T-cell (primary cell): ENCODE measurements around the gene CEP68. TPM values are rescaled to one million over a fixed set of nuclear protein-coding genes. Genes with fewer than 3 reads are reported as not detected.

ENCODE experiments used
- ATAC-seq, 4 experiments: fragments of 200-7000 bp in 3 of 4; fragments of 150-1000 bp in 1 of 4; cut with Tn5 transposase; replicated peaks in 1 of 4; 1 replicate in 3 of 4; 2 replicates in 1 of 4; pipeline ENCODE4 v1.10.0; 2021; ENCODE audit warnings: moderate library complexity in 3 of 4, mild to moderate bottlenecking in 2 of 4, moderate number of reproducible peaks in 1 of 4
- CTCF ChIA-PET, 2 donors: fragments of 300-600 bp; sonication (Branson Sonifier 250); formaldehyde crosslinking; loops; one replicate each; lab custom pipeline; 2022; ENCODE audit warnings: antibody characterized with exemption in 2 of 2; lab: Charles Lee
- POLR2A ChIA-PET, 2 donors: fragments of 300-600 bp; sonication (Branson Sonifier 250); formaldehyde crosslinking; loops; one replicate each; lab custom pipeline; 2022; ENCODE audit warnings: antibody characterized with exemption in 2 of 2; lab: Charles Lee
- DNase-seq, 35 experiments: peaks; one replicate each; pipeline versions ENCODE4 v3.0.0 to v3.0.0-alpha.2; 2013 to 2023
- H3K27ac ChIP-seq: one replicate; pipeline ENCODE4 v1.5.1; 2013; ENCODE audit warnings: low read length
- H3K27me3 ChIP-seq, 2 experiments: replicated peaks in 1 of 2; 1 replicate in 1 of 2; 2 replicates in 1 of 2; pipeline versions ENCODE4 v1.6.1 to v1.7.0; 2013; ENCODE audit warnings: low read length in 1 of 2, mixed read lengths in 1 of 2; ENCODE audit not compliant: control insufficient read depth in 2 of 2, insufficient read depth in 2 of 2; ENCODE audit errors: extremely low read depth in 1 of 2
- H3K36me3 ChIP-seq, 2 donors: 1 replicate in 1 of 2; 2 replicates in 1 of 2; pipeline versions ENCODE4 v1.6.1 to v1.7.0; 2013; ENCODE audit warnings: low read length in 1 of 2; ENCODE audit not compliant: control insufficient read depth in 2 of 2, insufficient read depth in 1 of 2; ENCODE audit errors: extremely low read depth in 1 of 2
- H3K4me1 ChIP-seq, 2 experiments: 1 replicate in 1 of 2; 2 replicates in 1 of 2; pipeline versions ENCODE4 v1.6.1 to v1.7.0; 2013; ENCODE audit warnings: low read length in 2 of 2, mixed read lengths in 1 of 2; ENCODE audit not compliant: insufficient read depth in 2 of 2, control insufficient read depth in 1 of 2; ENCODE audit errors: extremely low read depth in 1 of 2
- H3K4me3 ChIP-seq, 2 donors: 1 replicate in 1 of 2; 2 replicates in 1 of 2; pipeline versions ENCODE4 v1.5.1 to v1.7.0; 2013; ENCODE audit warnings: mild to moderate bottlenecking in 2 of 2, low read length in 1 of 2, moderate library complexity in 1 of 2; ENCODE audit not compliant: control insufficient read depth in 1 of 2; ENCODE audit errors: extremely low read depth in 1 of 2
- H3K9me3 ChIP-seq: 2 replicates; pipeline ENCODE4 v1.7.0; 2013
- H3K27ac Mint-ChIP-seq, 2 donors: one replicate each; pipeline ENCODE4 v1.8.0; 2020 to 2021; ENCODE audit warnings: mild to moderate bottlenecking in 2 of 2, mixed read lengths in 2 of 2
- H3K27me3 Mint-ChIP-seq, 2 donors: one replicate each; pipeline ENCODE4 v1.8.0; 2021 to 2022; ENCODE audit warnings: mixed read lengths in 2 of 2
- H3K36me3 Mint-ChIP-seq: one replicate; pipeline ENCODE4 v1.8.0; 2021; ENCODE audit warnings: mixed read lengths
- H3K4me1 Mint-ChIP-seq, 3 donors: one replicate each; pipeline ENCODE4 v1.8.0; 2020 to 2022; ENCODE audit warnings: mixed read lengths in 3 of 3, mild to moderate bottlenecking in 1 of 3
- H3K4me3 Mint-ChIP-seq, 3 donors: one replicate each; pipeline ENCODE4 v1.8.0; 2020 to 2022; ENCODE audit warnings: mild to moderate bottlenecking in 3 of 3, mixed read lengths in 3 of 3, moderate library complexity in 3 of 3
- H3K9me3 Mint-ChIP-seq, 3 donors: one replicate each; pipeline ENCODE4 v1.8.0; 2020 to 2022; ENCODE audit warnings: mixed read lengths in 3 of 3
- WGBS: methylation state at CpG from one replicate; pipeline ENCODE4 v1.1.5; 2013; ENCODE audit warnings: missing lambda C conversion rate; ENCODE audit not compliant: insufficient coverage; 5-methylcytosine and 5-hydroxymethylcytosine counted together
- total RNA-seq, 35 experiments: library from RNA in 6 of 35; stranded (reverse) in 6 of 35; fragments of 120-200 nt in 1 of 35; gene quantifications; one replicate each; pipeline versions ENCODE4 v1.2.1 to v1.2.4 and lab custom pipeline; 2013 to 2026

The CEP68 gene
- total RNA-seq, 5 donors from 2014 or later (not counting 1 experiment from before 2014, with no cell fraction given), result 24.1 to 41.4 (median 37.4) TPM

GRCh38 chr2:65108780-65109179 lies 52.6 kb downstream of the CEP68 start:
- Histone ChIP-seq H3K27me3 (no peaks in the 10 kb centered on the region), H3K4me3 (no peak overlapping the region), H3K9me3 (no peaks in the 10 kb centered on the region), H3K4me1 (peaks cover 0 to 17% of the 10 kb centered on the region in 2 experiments), H3K36me3 (peaks cover 0 to 21% of the 10 kb centered on the region in 2 donors), H3K27ac (no peak overlapping the region)
- Mint-ChIP-seq H3K27ac (no peak overlapping the region), H3K4me3 (no peak overlapping the region), H3K36me3 (peaks cover 7% of the 10 kb centered on the region), H3K9me3 (no peaks in the 10 kb centered on the region), H3K27me3 (no peaks in the 10 kb centered on the region), H3K4me1 (peaks cover 54 to 70% (median 60%) of the 10 kb centered on the region in 3 donors)
- POLR2A ChIA-PET, result no interaction called here
- ATAC-seq (no peak), DNase-seq (no peak)
- 100% methylated on average over 1 of the region's 6 CpGs for WGBS
- CTCF ChIA-PET, result no interaction called here

GRCh38 chr2:65112633-65113032 lies 56.4 kb downstream of the CEP68 start:
- H3K36me3 ChIP-seq, result peaks cover 0 to 7% of the 10 kb centered on the region in 2 donors
- H3K27ac ChIP-seq, result no peak overlapping the region
- no peak overlapping the region for H3K4me3 ChIP-seq
- H3K4me1 ChIP-seq, result peaks cover 0 to 26% of the 10 kb centered on the region in 2 experiments
- peaks cover 68 to 69% (median 68%) of the 10 kb centered on the region in 3 donors for H3K4me1 Mint-ChIP-seq
- CTCF ChIA-PET, result interaction anchor here in 1 of 2 donors (0.6 to 1.1 kb wide), 2 partner anchors 47 to 338 kb away, joined by 3 read pairs; no protein-coding TSS in a partner anchor
- ATAC-seq (no peak), DNase-seq (no peak)
- POLR2A ChIA-PET, result interaction anchor here (0.5 to 1.1 kb wide), 3 partner anchors 10 to 97 kb away, joined by 3 to 4 read pairs (median 3); partner anchors contain the start of gene RAB1A (in 1 of the 2)
- H3K27me3 Mint-ChIP-seq, result no peaks in the 10 kb centered on the region
- H3K9me3 ChIP-seq, result no peaks in the 10 kb centered on the region
- H3K27ac Mint-ChIP-seq, result no peak overlapping the region
- H3K36me3 Mint-ChIP-seq, result peaks cover 16% of the 10 kb centered on the region
- peaks cover 0 to 4% (median 0%) of the 10 kb centered on the region in 3 donors for H3K9me3 Mint-ChIP-seq
- no peaks in the 10 kb centered on the region for H3K27me3 ChIP-seq
- WGBS, result 45% methylated on average over 2 of the region's 3 CpGs
- no peak overlapping the region for H3K4me3 Mint-ChIP-seq

- CTCF ChIA-PET, result interaction anchor here (0.6 to 1.1 kb wide), 2 partner anchors 47 to 48 kb away, joined by 3 to 4 read pairs; no protein-coding TSS in a partner anchor
- POLR2A ChIA-PET, result interaction anchor here in 1 of 2 donors (0.6 kb wide), 2 partner anchors 12 to 20 kb away, joined by 3 to 7 read pairs; no protein-coding TSS in a partner anchor
- H3K4me3 ChIP-seq, result no peak overlapping the region
- H3K9me3 ChIP-seq, result no peaks in the 10 kb centered on the region
- H3K27me3 ChIP-seq, result no peaks in the 10 kb centered on the region
- H3K36me3 Mint-ChIP-seq, result peaks cover 18% of the 10 kb centered on the region
- no peak for ATAC-seq
- no peaks in the 10 kb centered on the region for H3K27me3 Mint-ChIP-seq
- H3K27ac ChIP-seq, result no peak overlapping the region
- H3K4me1 Mint-ChIP-seq, result peaks cover 71 to 74% (median 72%) of the 10 kb centered on the region in 3 donors
- DNase-seq, result no peak
- no peak overlapping the region for H3K4me3 Mint-ChIP-seq
- peaks cover 0 to 4% (median 0%) of the 10 kb centered on the region in 3 donors for H3K9me3 Mint-ChIP-seq
- WGBS, result 100% methylated on average over 3 of the region's 4 CpGs
- no peak overlapping the region for H3K27ac Mint-ChIP-seq
- peaks cover 0 to 24% of the 10 kb centered on the region in 2 experiments for H3K4me1 ChIP-seq
- H3K36me3 ChIP-seq, result peaks cover 0 to 6% of the 10 kb centered on the region in 2 donors
Measured at GRCh38 chr2:65113229-65113628, 57.0 kb downstream of the CEP68 start.

- no peak overlapping the region for H3K27ac Mint-ChIP-seq
- peaks cover 0 to 4% (median 0%) of the 10 kb centered on the region in 3 donors for H3K9me3 Mint-ChIP-seq
- H3K27me3 Mint-ChIP-seq, result no peaks in the 10 kb centered on the region
- Histone ChIP-seq H3K27me3 (no peaks in the 10 kb centered on the region), H3K36me3 (peaks cover 0 to 7% of the 10 kb centered on the region in 2 donors), H3K4me1 (peaks cover 0 to 29% of the 10 kb centered on the region in 2 experiments), H3K4me3 (no peak overlapping the region), H3K9me3 (no peaks in the 10 kb centered on the region), H3K27ac (no peak overlapping the region)
- WGBS, result no CpG with 5 or more reads among the region's 2 CpGs
- H3K4me3 Mint-ChIP-seq, result peak overlapping the region in 1 of 3 donors; percentile 32
- no peak for DNase-seq
- ChIA-PET CTCF (interaction anchor here in 1 of 2 donors (0.7 to 1.1 kb wide), 2 partner anchors 49 kb away, joined by 3 read pairs; no protein-coding TSS in a partner anchor), POLR2A (interaction anchor here in 1 of 2 donors (0.6 kb wide), 2 partner anchors 12 to 20 kb away, joined by 3 to 7 read pairs; no protein-coding TSS in a partner anchor)
- H3K36me3 Mint-ChIP-seq, result peaks cover 18% of the 10 kb centered on the region
- H3K4me1 Mint-ChIP-seq, result peaks cover 72 to 77% (median 73%) of the 10 kb centered on the region in 3 donors
- peak in 1 of 4 experiments; percentile 31 for ATAC-seq
Measured at GRCh38 chr2:65113816-65114215, 57.6 kb downstream of the CEP68 start.

GRCh38 chr2:65114921-65115320 lies 58.7 kb downstream of the CEP68 start:
- H3K36me3 Mint-ChIP-seq, result peaks cover 15% of the 10 kb centered on the region
- peaks cover 73 to 77% (median 74%) of the 10 kb centered on the region in 3 donors for H3K4me1 Mint-ChIP-seq
- H3K4me3 Mint-ChIP-seq, result peak overlapping the region in 1 of 3 donors; percentile 22
- no peak overlapping the region for H3K4me3 ChIP-seq
- no peak overlapping the region for H3K27ac ChIP-seq
- no peak overlapping the region for H3K27ac Mint-ChIP-seq
- DNase-seq, result no peak
- H3K4me1 ChIP-seq, result peaks cover 0 to 33% of the 10 kb centered on the region in 2 experiments
- H3K9me3 ChIP-seq, result no peaks in the 10 kb centered on the region
- CTCF ChIA-PET, result no interaction called here
- ATAC-seq, result no peak
- H3K36me3 ChIP-seq, result peaks cover 0 to 7% of the 10 kb centered on the region in 2 donors
- POLR2A ChIA-PET, result interaction anchor here in 1 of 2 donors (0.5 kb wide), 1 partner anchor 14 kb away, joined by 3 read pairs; no protein-coding TSS in a partner anchor
- no peaks in the 10 kb centered on the region for H3K27me3 ChIP-seq
- no peaks in the 10 kb centered on the region for H3K27me3 Mint-ChIP-seq
- H3K9me3 Mint-ChIP-seq, result peaks cover 0 to 4% (median 0%) of the 10 kb centered on the region in 3 donors

- ChIA-PET POLR2A (no interaction called here), CTCF (interaction anchor here in 1 of 2 donors (1.6 kb wide), 1 partner anchor 9 kb away, joined by 4 read pairs; no protein-coding TSS in a partner anchor)
- Mint-ChIP-seq H3K27ac (no peak overlapping the region), H3K4me3 (peak overlapping the region in 1 of 3 donors; percentile 30), H3K27me3 (no peaks in the 10 kb centered on the region), H3K9me3 (peaks cover 0 to 4% (median 0%) of the 10 kb centered on the region in 3 donors), H3K4me1 (peaks cover 72 to 77% (median 77%) of the 10 kb centered on the region in 3 donors), H3K36me3 (peaks cover 18% of the 10 kb centered on the region)
- Histone ChIP-seq H3K27ac (no peak overlapping the region), H3K4me1 (peaks cover 2 to 36% of the 10 kb centered on the region in 2 experiments), H3K9me3 (no peaks in the 10 kb centered on the region), H3K36me3 (peaks cover 2 to 5% of the 10 kb centered on the region in 2 donors), H3K4me3 (no peak overlapping the region), H3K27me3 (no peaks in the 10 kb centered on the region)
- no peak for DNase-seq
- no peak for ATAC-seq
Measured at GRCh38 chr2:65116645-65117044, 60.4 kb downstream of the CEP68 start.
